HepG2 (cell line): ENCODE measurements around the gene DLEC1. TPM values are rescaled to one million over a fixed set of nuclear protein-coding genes. Genes with fewer than 3 reads are reported as not detected.

Experiments
- ATAC-seq: fragments of 200-7000 bp; cut with Tn5 transposase; 3 replicates; pipeline ENCODE4 v1.9.1; 2020; ENCODE audit warnings: mild to moderate bottlenecking, moderate library complexity
- BruUV-seq: library from RNA; stranded (reverse); fragments of 400-500 nt; replicated peaks from 2 replicates; lab custom pipeline; 2021; lab: Mats Ljungman, UMichigan
- CTCF ChIA-PET: fragments of 300-600 bp; formaldehyde crosslinking; extraction: SDS; loops from one replicate; lab custom pipeline; 2021; ENCODE audit warnings: low total read pairs, inconsistent platforms, low intra/inter-chr PET ratio; lab: Yijun Ruan, JAX
- POLR2A ChIA-PET: fragments of 350-600 bp; sonication (Branson Sonifier 250); formaldehyde crosslinking; loops from one replicate; lab custom pipeline; 2020; ENCODE audit warnings: antibody characterized with exemption, inconsistent platforms; lab: Yijun Ruan, JAX
- DNase-seq: peaks from one replicate; pipeline ENCODE4 v3.0.0-alpha.2; 2015; ENCODE audit warnings: low spot score
- FAIRE-seq: peaks from 3 replicates; lab custom pipeline; 2011; peaks lifted over from hg19 to GRCh38; lab: Jason Lieb, UNC
- H2AFZ ChIP-seq: one replicate; pipeline ENCODE4 v1.6.1; 2011; ENCODE audit warnings: low read length, inconsistent platforms
- H3K27ac ChIP-seq: fragments of 300-600 bp; 3 replicates; pipeline ENCODE4 v1.8.0; 2011; ENCODE audit warnings: mixed run types, mild to moderate bottlenecking, mixed read lengths, low read length, inconsistent platforms; ENCODE audit not compliant: insufficient read depth; ENCODE audit errors: extremely low read length
- H3K27me3 ChIP-seq, 2 experiments: fragments of 200-600 bp in 1 of 2; 2 replicates in 1 of 2; 3 replicates in 1 of 2; pipeline versions ENCODE4 v1.6.0 to v1.8.0; 2011; ENCODE audit warnings: low read length in 2 of 2, mild to moderate bottlenecking in 2 of 2, moderate library complexity in 2 of 2, inconsistent platforms in 1 of 2; ENCODE audit not compliant: insufficient read depth in 2 of 2, control insufficient read depth in 1 of 2
- H3K36me3 ChIP-seq, 2 experiments: fragments of 200-600 bp in 1 of 2; replicated peaks in 1 of 2; 2 replicates in 1 of 2; 3 replicates in 1 of 2; pipeline versions ENCODE4 v1.5.1 to v1.8.0; 2011; ENCODE audit warnings: low read length in 2 of 2, inconsistent platforms in 1 of 2; ENCODE audit not compliant: insufficient read depth in 2 of 2, control insufficient read depth in 1 of 2
- H3K4me1 ChIP-seq: 2 replicates; pipeline ENCODE4 v1.5.1; 2012; ENCODE audit warnings: low read length, inconsistent platforms; ENCODE audit not compliant: insufficient read depth
- H3K4me2 ChIP-seq: 2 replicates; pipeline ENCODE4 v1.6.0; 2011; ENCODE audit warnings: low read depth, low read length, inconsistent platforms
- H3K4me3 ChIP-seq, 3 experiments: fragments of 200-600 bp in 1 of 3; sonication (generic), shearing (Covaris generic) in 1 of 3; replicated peaks in 1 of 3; 2 replicates each; pipeline ENCODE4 v1.5.1; 2011 to 2016; ENCODE audit warnings: low read length in 3 of 3, inconsistent platforms in 2 of 3, low read depth in 2 of 3, mild to moderate bottlenecking in 2 of 3, control low read depth in 1 of 3, mixed read lengths in 1 of 3; ENCODE audit not compliant: insufficient read depth in 1 of 3
- H3K79me2 ChIP-seq: one replicate; pipeline ENCODE4 v1.6.1; 2011; ENCODE audit warnings: low read length, inconsistent platforms; ENCODE audit not compliant: insufficient read depth
- H3K9ac ChIP-seq: 2 replicates; pipeline ENCODE4 v1.6.0; 2011; ENCODE audit warnings: mild to moderate bottlenecking, low read depth, low read length, inconsistent platforms; ENCODE audit not compliant: insufficient read depth
- H3K9me3 ChIP-seq: 2 replicates; pipeline ENCODE4 v1.5.1; 2012; ENCODE audit warnings: mild to moderate bottlenecking, low read length
- H4K20me1 ChIP-seq: 2 replicates; pipeline ENCODE4 v1.6.0; 2011; ENCODE audit warnings: inconsistent platforms, mild to moderate bottlenecking, low read length, moderate library complexity; ENCODE audit not compliant: insufficient read depth
- ATF3 ChIP-seq: sonication (generic); formaldehyde crosslinking; IDR thresholded peaks from 2 replicates; pipeline ENCODE4 v1.4.0; 2020; ENCODE audit warnings: missing genetic modification reagents
- ATF7-NPFF ChIP-seq: sonication (generic); formaldehyde crosslinking; IDR thresholded peaks from 2 replicates; pipeline ENCODE4 v1.8.1; 2023; ENCODE audit warnings: mild to moderate bottlenecking, low read depth, missing genetic modification reagents, moderate library complexity
- CAMTA2 ChIP-seq: sonication (generic); formaldehyde crosslinking; IDR thresholded peaks from 2 replicates; pipeline ENCODE4 v1.4.0; 2020; ENCODE audit warnings: mild to moderate bottlenecking, missing genetic modification reagents, borderline replicate concordance
- CENPT ChIP-seq: sonication (generic); formaldehyde crosslinking; IDR thresholded peaks from 2 replicates; pipeline ENCODE4 v1.8.0; 2022; ENCODE audit warnings: low read depth, mild to moderate bottlenecking, moderate library complexity, missing genetic modification reagents
- DPF2 ChIP-seq: sonication (generic); formaldehyde crosslinking; IDR thresholded peaks from 2 replicates; pipeline ENCODE4 v1.4.0; 2020; ENCODE audit warnings: mild to moderate bottlenecking, low read depth, missing genetic modification reagents, borderline replicate concordance
- FLYWCH1 ChIP-seq: sonication (generic); formaldehyde crosslinking; IDR thresholded peaks from 2 replicates; pipeline ENCODE4 v1.8.1; 2023; ENCODE audit warnings: mild to moderate bottlenecking, missing genetic modification reagents
- FOXK1 ChIP-seq: sonication (generic); formaldehyde crosslinking; IDR thresholded peaks from 2 replicates; pipeline ENCODE4 v1.4.0; 2020; ENCODE audit warnings: low read depth, missing genetic modification reagents, borderline replicate concordance
- HMG20A ChIP-seq: IDR thresholded peaks from 2 replicates; pipeline ENCODE4 v1.6.1; 2016; ENCODE audit warnings: borderline replicate concordance
- HNF4A ChIP-seq: sonication (generic); formaldehyde crosslinking; IDR thresholded peaks from 2 replicates; pipeline ENCODE4 v1.4.0; 2020; ENCODE audit warnings: missing genetic modification reagents
- NR2F6 ChIP-seq, 2 experiments: IDR thresholded peaks; 2 replicates each; pipeline ENCODE4 v1.6.1; 2016; ENCODE audit warnings: antibody characterized with exemption in 1 of 2, mild to moderate bottlenecking in 1 of 2
- PBX2 ChIP-seq: IDR thresholded peaks from 2 replicates; pipeline ENCODE4 v1.6.1; 2016; ENCODE audit warnings: control low read depth
- SRSF9 ChIP-seq: fragments of 200-400 bp; formaldehyde crosslinking; IDR thresholded peaks from 2 replicates; pipeline ENCODE4 v1.6.1; 2018; ENCODE audit warnings: borderline replicate concordance, mild to moderate bottlenecking, low read depth, low read length; ENCODE audit not compliant: insufficient read depth, poor library complexity, severe bottlenecking
- SSRP1 ChIP-seq: IDR thresholded peaks from 2 replicates; pipeline ENCODE4 v1.6.1; 2016; ENCODE audit warnings: control low read depth
- TRAFD1 ChIP-seq: sonication (generic); formaldehyde crosslinking; IDR thresholded peaks from 2 replicates; pipeline ENCODE4 v1.5.1; 2020; ENCODE audit warnings: missing genetic modification reagents, mild to moderate bottlenecking, borderline replicate concordance
- ZBTB33 ChIP-seq: sonication (generic); formaldehyde crosslinking; IDR thresholded peaks from 2 replicates; pipeline ENCODE4 v1.4.0; 2020; ENCODE audit warnings: missing genetic modification reagents
- ZNF460 ChIP-seq: sonication (generic); formaldehyde crosslinking; IDR thresholded peaks from 2 replicates; pipeline ENCODE4 v1.5.1; 2020; ENCODE audit warnings: missing genetic modification reagents, mild to moderate bottlenecking, borderline replicate concordance
- ZUFSP ChIP-seq: sonication (generic); formaldehyde crosslinking; IDR thresholded peaks from 2 replicates; pipeline ENCODE4 v1.9.0; 2021; ENCODE audit warnings: missing genetic modification reagents, mild to moderate bottlenecking, borderline replicate concordance
- WGBS: methylation state at CpG from one replicate; pipeline ENCODE4 v1.1.6; 2017; ENCODE audit warnings: low lambda C conversion rate; 5-methylcytosine and 5-hydroxymethylcytosine counted together
- in situ Hi-C: cut with HindIII; loops from 2 replicates; pipeline ENCODE4 v1.10.0; 2017; ENCODE audit warnings: low pct_unique_long_range_greater_than_20kb; ENCODE audit not compliant: extremely low pct_ligation_motif_present
- intact Hi-C: fragments of 100-400 bp; cut with micrococcal nuclease; formaldehyde crosslinking; loops from one replicate; pipeline ENCODE4 v1.10.0; 2022; ENCODE audit not compliant: unreplicated experiment
- polyA plus RNA-seq, 8 experiments: library from polyadenylated mRNA; depleted of rRNA in 3 of 8; stranded (reverse) in 7 of 8; unstranded in 1 of 8; fragments of >200 nt; fragmentation: Illumina TruSeq in 4 of 8; extraction: Trizol in 4 of 8; gene quantifications; 2 replicates each; pipeline versions ENCODE4 v1.2.1 to v1.2.3, GENCODE V29; 2011 to 2016; ENCODE audit warnings: low read depth in 4 of 8, missing spikeins in 1 of 8, mixed read lengths in 1 of 8; ENCODE audit not compliant: insufficient read depth in 1 of 8
- total RNA-seq, 5 experiments: library from RNA; depleted of rRNA; stranded (reverse); fragments of >200 nt; fragmentation: Illumina TruSeq; extraction: Trizol; gene quantifications; 2 replicates each; pipeline ENCODE4 v1.2.3, GENCODE V29; 2016; ENCODE audit warnings: low read depth in 1 of 5

Gene DLEC1
- total and polyA plus RNA-seq, 2 of the 13 experiments (the other 11 are each of a cell fraction or from before 2014, with no cell fraction given), result 0.09 TPM; not detected in 1

GRCh38 chr3:38165722-38166387 is 126.8 kb downstream of the DLEC1 start:
- peaks cover 17% of the 10 kb centered on the region for H4K20me1 ChIP-seq
- peak overlapping the region; percentile 86 for H3K4me2 ChIP-seq
- DNase-seq (peak; percentile 31), FAIRE-seq (no peak), ATAC-seq (peak; percentile 48)
- intact Hi-C loops (loop anchor here (2.0 kb wide), 1 partner anchor 27 kb away; the partner anchor contains the start of gene MYD88), in situ Hi-C loops (no loop called here)
- peak overlapping the region; percentile 87 for H3K9ac ChIP-seq
- H3K36me3 ChIP-seq, result no peaks in the 10 kb centered on the region; a peak in 1 of 5 replicates
- no TSS peak for BruUV-seq
- 1% methylated on average over 19 of the region's 62 CpGs for WGBS
- no peaks in the 10 kb centered on the region; a peak in 1 of 5 replicates for H3K27me3 ChIP-seq
- H3K27ac ChIP-seq, result peak overlapping the region; percentile 96
- ChIA-PET CTCF (no interaction called here), POLR2A (interaction anchor here (1.1 to 5.1 kb wide), 11 partner anchors 10 to 181 kb away, joined by 3 to 179 read pairs (median 5); partner anchors contain the start of genes ACAA1, MYD88 and XYLB)
- no peaks in the 10 kb centered on the region for H3K9me3 ChIP-seq
- peak overlapping the region; percentile 86 to 97 (median 90) for H3K4me3 ChIP-seq
- peaks cover 53% of the 10 kb centered on the region for H3K4me1 ChIP-seq
- no peak overlapping the region for H2AFZ ChIP-seq
- H3K79me2 ChIP-seq, result peaks cover 51% of the 10 kb centered on the region
- no peak for TF ChIP-seq ZNF460 (CRISPR knock-in tag)
- no peak for TF ChIP-seq HMG20A (CRISPR knock-in tag)
- TF ChIP-seq SRSF9, result no peak
- no peak for TF ChIP-seq CENPT
- no peak for TF ChIP-seq FOXK1 (CRISPR knock-in tag)
- no peak for TF ChIP-seq ZUFSP (CRISPR knock-in tag)
- TF ChIP-seq FLYWCH1 (CRISPR knock-in tag), result no peak
- TF ChIP-seq TRAFD1, result no peak
- no peak for TF ChIP-seq NR2F6 (IDR thresholded peaks at IDR 0.05)
- no peak for TF ChIP-seq NR2F6 (CRISPR knock-in tag; IDR thresholded peaks at IDR 0.05)
- TF ChIP-seq DPF2, result no peak
- no peak for TF ChIP-seq HNF4A (CRISPR knock-in tag)
- no peak for TF ChIP-seq ATF3
- TF ChIP-seq SSRP1 (CRISPR knock-in tag), result no peak
- no peak for TF ChIP-seq ZBTB33
- TF ChIP-seq ATF7-NPFF, result no peak
- TF ChIP-seq CAMTA2 (CRISPR knock-in tag), result no peak
- TF ChIP-seq PBX2 (CRISPR knock-in tag), result no peak
